Gastrocnemius medialis (tissue), 4 donors: ENCODE data around the gene GPR37L1.

Experiments used
- POLR2A ChIP-seq, 2 donors: fragments of 450-650 bp; IDR thresholded peaks; one replicate each; pipeline ENCODE4 v1.6.1; 2017; ENCODE audit warnings: antibody characterized with exemption in 2 of 2, mild to moderate bottlenecking in 2 of 2, moderate library complexity in 2 of 2
- TF ChIP-seq, protein P1 (sequence below), 5 experiments: fragments of 450-650 bp in 3 of 5; fragments of 200-600 bp in 2 of 5; sonication (generic) in 2 of 5; IDR thresholded peaks in 4 of 5; conservative IDR thresholded peaks in 1 of 5; 1 replicate in 4 of 5; 2 replicates in 1 of 5; pipeline ENCODE4 v1.5.1; 2016 to 2019; ENCODE audit warnings: antibody characterized with exemption in 5 of 5, mild to moderate bottlenecking in 3 of 5, moderate library complexity in 3 of 5

DNA sequence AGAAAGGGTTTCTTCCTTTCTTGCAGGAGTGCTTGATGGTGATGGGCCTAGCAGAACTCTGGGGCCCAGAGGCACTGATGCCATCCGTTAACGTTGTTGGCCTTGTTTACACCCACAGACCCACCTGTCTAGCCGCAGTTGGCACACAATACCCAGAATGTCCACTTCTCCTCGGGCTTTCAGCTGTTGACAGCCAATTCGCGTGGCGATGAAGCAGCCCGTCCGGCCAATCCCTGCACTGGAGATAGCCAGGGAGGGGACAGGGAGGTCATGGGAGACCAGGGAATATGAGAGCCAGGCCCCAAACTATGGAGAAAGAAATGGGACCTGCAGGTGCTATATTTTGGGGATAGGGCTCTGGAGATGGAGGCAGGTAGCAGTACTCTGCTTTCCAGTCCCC lies 27.5 kb downstream of the GPR37L1 start:
- no peak for TF ChIP-seq POLR2A (IDR thresholded peaks at IDR 0.05)
- TF ChIP-seq, protein P1, sequence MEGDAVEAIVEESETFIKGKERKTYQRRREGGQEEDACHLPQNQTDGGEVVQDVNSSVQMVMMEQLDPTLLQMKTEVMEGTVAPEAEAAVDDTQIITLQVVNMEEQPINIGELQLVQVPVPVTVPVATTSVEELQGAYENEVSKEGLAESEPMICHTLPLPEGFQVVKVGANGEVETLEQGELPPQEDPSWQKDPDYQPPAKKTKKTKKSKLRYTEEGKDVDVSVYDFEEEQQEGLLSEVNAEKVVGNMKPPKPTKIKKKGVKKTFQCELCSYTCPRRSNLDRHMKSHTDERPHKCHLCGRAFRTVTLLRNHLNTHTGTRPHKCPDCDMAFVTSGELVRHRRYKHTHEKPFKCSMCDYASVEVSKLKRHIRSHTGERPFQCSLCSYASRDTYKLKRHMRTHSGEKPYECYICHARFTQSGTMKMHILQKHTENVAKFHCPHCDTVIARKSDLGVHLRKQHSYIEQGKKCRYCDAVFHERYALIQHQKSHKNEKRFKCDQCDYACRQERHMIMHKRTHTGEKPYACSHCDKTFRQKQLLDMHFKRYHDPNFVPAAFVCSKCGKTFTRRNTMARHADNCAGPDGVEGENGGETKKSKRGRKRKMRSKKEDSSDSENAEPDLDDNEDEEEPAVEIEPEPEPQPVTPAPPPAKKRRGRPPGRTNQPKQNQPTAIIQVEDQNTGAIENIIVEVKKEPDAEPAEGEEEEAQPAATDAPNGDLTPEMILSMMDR (IDR thresholded peaks at IDR 0.05 in 4 of 5, conservative IDR thresholded peaks at IDR 0.05 in 1 of 5): no peak
